Measurements from ENCODE around the gene SCN3A. TPM values are rescaled to one million over a fixed set of nuclear protein-coding genes. Genes with fewer than 3 reads are reported as not detected.

Gene SCN3A
- total RNA-seq, 3 donors from 2014 or later, result not detected

DNA sequence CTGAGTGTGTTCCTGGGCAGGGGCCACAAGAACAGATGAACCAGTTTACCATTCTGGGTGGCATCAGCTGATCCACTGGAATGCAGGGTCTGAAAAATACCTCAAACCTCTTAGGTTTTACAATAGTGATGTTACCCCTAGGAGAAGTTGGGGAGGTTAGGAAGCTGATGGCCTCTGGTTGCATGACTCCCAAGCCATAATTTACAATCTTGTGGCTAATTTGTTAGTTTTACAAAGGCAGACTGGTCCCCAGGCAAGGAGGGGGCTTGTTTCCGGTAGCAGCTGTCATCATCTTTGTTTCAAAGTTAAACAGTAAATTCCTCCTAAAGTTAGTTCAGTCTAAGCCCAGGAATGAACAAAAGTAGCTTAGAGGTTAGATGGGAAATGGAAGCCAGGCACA lies 134.7 kb downstream of the SCN3A start:
- ATAC-seq, result no peak
- Mint-ChIP-seq H3K36me3 (ENCODE audit: insufficient read depth) (no peaks in the 10 kb centered on the region), H3K4me3 (no peak overlapping the region), H3K9me3 (no peaks in the 10 kb centered on the region), H3K27me3 (ENCODE audit: low read depth) (no peaks in the 10 kb centered on the region), H3K4me1 (ENCODE audit: low read depth) (no peaks in the 10 kb centered on the region)
- DNase-seq, result no peak

DNA sequence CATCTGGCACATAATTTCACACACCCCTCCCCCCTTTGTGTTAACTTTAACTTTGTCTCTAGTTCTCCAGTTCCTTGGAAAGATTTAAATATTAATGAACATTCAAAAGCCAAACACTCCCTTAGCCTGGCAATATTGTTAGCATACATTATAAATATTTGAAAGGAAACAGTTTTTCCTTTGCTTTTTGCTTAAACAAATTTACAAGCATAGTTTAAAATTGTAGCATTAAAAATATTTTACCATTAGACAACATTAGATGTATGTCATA lies 135.4 kb downstream of the SCN3A start:
- Mint-ChIP-seq H3K4me1 (ENCODE audit: low read depth) (no peaks in the 10 kb centered on the region), H3K36me3 (ENCODE audit: insufficient read depth) (no peaks in the 10 kb centered on the region), H3K27me3 (ENCODE audit: low read depth) (no peaks in the 10 kb centered on the region), H3K4me3 (no peak overlapping the region), H3K9me3 (no peaks in the 10 kb centered on the region)
- ATAC-seq (no peak), DNase-seq (no peak)

- H3K4me1 Mint-ChIP-seq (ENCODE audit: low read depth), result no peaks in the 10 kb centered on the region
- no peak overlapping the region for H3K4me3 Mint-ChIP-seq
- H3K27me3 Mint-ChIP-seq (ENCODE audit: low read depth), result no peaks in the 10 kb centered on the region
- ATAC-seq, result no peak
- H3K36me3 Mint-ChIP-seq (ENCODE audit: insufficient read depth), result no peaks in the 10 kb centered on the region
- DNase-seq, result no peak
- no peaks in the 10 kb centered on the region for H3K9me3 Mint-ChIP-seq
Measured at GRCh38 chr2:165067643-165068486, 136.0 kb downstream of the SCN3A start.

GRCh38 chr2:165064743-165065142 lies 139.1 kb downstream of the SCN3A start:
- Mint-ChIP-seq H3K4me1 (ENCODE audit: low read depth) (no peaks in the 10 kb centered on the region), H3K27me3 (ENCODE audit: low read depth) (no peaks in the 10 kb centered on the region), H3K9me3 (no peaks in the 10 kb centered on the region), H3K4me3 (no peak overlapping the region), H3K36me3 (ENCODE audit: insufficient read depth) (no peaks in the 10 kb centered on the region)
- DNase-seq, result no peak
- no peak for ATAC-seq

- Mint-ChIP-seq H3K4me3 (no peak overlapping the region), H3K4me1 (ENCODE audit: low read depth) (no peaks in the 10 kb centered on the region), H3K27me3 (ENCODE audit: low read depth) (no peaks in the 10 kb centered on the region), H3K9me3 (no peaks in the 10 kb centered on the region), H3K36me3 (ENCODE audit: insufficient read depth) (no peaks in the 10 kb centered on the region)
- DNase-seq, result no peak
- ATAC-seq, result no peak
Measured at GRCh38 chr2:165060411-165060810, 143.4 kb downstream of the SCN3A start.

DNA sequence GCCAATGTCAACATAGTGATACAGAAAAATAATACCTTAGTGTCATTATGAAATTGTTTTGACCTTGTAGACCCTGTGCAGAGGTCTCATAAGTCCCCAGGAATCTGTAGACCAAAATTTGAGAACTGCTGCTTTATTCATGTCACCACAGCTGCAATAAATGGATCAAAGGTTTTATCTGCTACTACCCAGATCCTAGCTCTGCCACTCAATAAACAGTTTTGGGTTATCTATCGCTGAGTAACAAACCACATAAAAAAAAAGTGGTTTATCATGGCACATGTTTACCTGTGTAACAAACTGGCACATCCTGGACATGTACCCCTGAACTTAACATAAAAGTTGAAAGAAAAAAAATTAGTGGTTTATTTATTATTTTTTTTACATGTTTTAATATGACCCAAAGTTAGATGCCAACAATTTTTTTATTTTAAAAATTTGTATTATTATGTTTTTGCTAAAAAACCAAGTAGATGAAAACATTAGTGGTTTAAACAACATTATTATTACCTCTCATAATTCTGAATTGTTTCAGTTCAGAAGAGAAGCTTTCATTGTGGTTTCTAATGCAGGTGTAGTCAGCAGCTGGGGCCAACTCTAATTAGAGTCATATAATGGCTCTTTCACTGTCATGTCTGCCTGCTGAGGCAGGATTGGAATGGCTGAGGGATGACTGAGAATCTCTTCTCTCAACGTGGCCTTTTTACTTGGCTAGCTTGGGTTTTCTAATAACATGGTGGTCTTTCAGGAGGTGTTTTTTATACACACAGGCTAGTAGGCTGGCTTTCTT lies 145.2 kb downstream of the SCN3A start:
- ATAC-seq (no peak), DNase-seq (no peak)
- H3K4me3 Mint-ChIP-seq, result no peak overlapping the region
- no peaks in the 10 kb centered on the region for H3K27me3 Mint-ChIP-seq (ENCODE audit: low read depth)
- no peaks in the 10 kb centered on the region for H3K36me3 Mint-ChIP-seq (ENCODE audit: insufficient read depth)
- no peaks in the 10 kb centered on the region for H3K9me3 Mint-ChIP-seq
- peaks cover 1% of the 10 kb centered on the region for H3K4me1 Mint-ChIP-seq (ENCODE audit: low read depth)

GRCh38 chr2:165057931-165058330 lies 145.9 kb downstream of the SCN3A start:
- Mint-ChIP-seq H3K9me3 (no peaks in the 10 kb centered on the region), H3K27me3 (ENCODE audit: low read depth) (no peaks in the 10 kb centered on the region), H3K4me3 (no peak overlapping the region), H3K36me3 (ENCODE audit: insufficient read depth) (no peaks in the 10 kb centered on the region), H3K4me1 (ENCODE audit: low read depth) (peaks cover 1% of the 10 kb centered on the region)
- DNase-seq (no peak), ATAC-seq (no peak)

GRCh38 chr2:165057308-165057707 lies 146.5 kb downstream of the SCN3A start:
- Mint-ChIP-seq H3K4me3 (no peak overlapping the region), H3K36me3 (ENCODE audit: insufficient read depth) (no peaks in the 10 kb centered on the region), H3K9me3 (no peaks in the 10 kb centered on the region), H3K27me3 (ENCODE audit: low read depth) (no peaks in the 10 kb centered on the region), H3K4me1 (ENCODE audit: low read depth) (peaks cover 1% of the 10 kb centered on the region)
- DNase-seq (no peak), ATAC-seq (no peak)

DNA sequence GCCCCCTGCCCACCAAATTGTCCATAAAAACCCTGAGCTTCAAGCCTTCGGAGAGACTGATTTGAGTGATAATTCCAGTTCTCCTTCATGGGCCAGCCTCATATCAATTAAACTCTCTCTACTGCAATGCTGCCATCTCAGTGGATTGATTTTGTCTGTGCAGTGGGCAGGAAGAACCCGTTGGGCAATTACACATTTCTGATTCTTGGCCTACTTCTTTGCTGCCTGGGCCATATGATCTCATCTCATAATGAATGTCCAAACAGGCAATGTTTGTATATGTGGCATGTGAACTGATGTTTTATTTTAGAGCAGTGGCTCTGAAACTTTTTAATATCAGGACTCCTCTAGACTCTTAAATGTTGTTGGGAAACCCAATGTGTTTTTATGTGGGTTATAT lies 147.3 kb downstream of the SCN3A start:
- H3K36me3 Mint-ChIP-seq (ENCODE audit: insufficient read depth), result no peaks in the 10 kb centered on the region
- H3K27me3 Mint-ChIP-seq (ENCODE audit: low read depth), result no peaks in the 10 kb centered on the region
- peaks cover 1% of the 10 kb centered on the region for H3K4me1 Mint-ChIP-seq (ENCODE audit: low read depth)
- no peak for ATAC-seq
- no peak for DNase-seq
- no peaks in the 10 kb centered on the region for H3K9me3 Mint-ChIP-seq
- no peak overlapping the region for H3K4me3 Mint-ChIP-seq

- ATAC-seq (peak; percentile 41 to 72), DNase-seq (no peak)
- peaks cover 1% of the 10 kb centered on the region for H3K4me1 Mint-ChIP-seq (ENCODE audit: low read depth)
Measured at GRCh38 chr2:165055082-165055851, 148.6 kb downstream of the SCN3A start.

DNA sequence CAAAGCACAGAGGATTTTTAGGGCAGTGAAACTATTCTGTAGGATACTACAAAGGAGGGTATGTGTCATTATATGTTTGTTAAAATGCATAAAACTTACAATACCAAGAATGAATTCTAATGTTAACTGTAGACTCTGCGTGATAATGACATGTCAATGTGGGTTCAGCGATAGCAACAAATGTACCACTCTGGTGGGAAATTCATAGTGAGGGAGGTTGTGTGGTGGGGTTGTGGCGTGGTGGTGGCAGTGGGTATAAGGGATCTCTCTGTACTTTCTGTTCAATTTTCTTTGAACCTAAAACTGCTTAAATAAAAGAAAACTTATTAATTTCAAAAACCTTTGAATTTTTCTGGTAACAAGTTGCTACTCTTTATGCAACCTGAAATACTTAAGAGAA lies 149.2 kb downstream of the SCN3A start:
- H3K36me3 Mint-ChIP-seq (ENCODE audit: insufficient read depth), result no peaks in the 10 kb centered on the region
- no peaks in the 10 kb centered on the region for H3K27me3 Mint-ChIP-seq (ENCODE audit: low read depth)
- no peaks in the 10 kb centered on the region for H3K9me3 Mint-ChIP-seq
- ATAC-seq (peak in 1 of 2 donors; percentile 54), DNase-seq (no peak)
- H3K4me1 Mint-ChIP-seq (ENCODE audit: low read depth), result peaks cover 1% of the 10 kb centered on the region
- H3K4me3 Mint-ChIP-seq, result no peak overlapping the region

More at GRCh38 chr2:165055082-165055851, 148.6 kb downstream of the SCN3A start:
- no peaks in the 10 kb centered on the region for H3K36me3 Mint-ChIP-seq (ENCODE audit: insufficient read depth)
- no peaks in the 10 kb centered on the region for H3K27me3 Mint-ChIP-seq (ENCODE audit: low read depth)
- no peak overlapping the region for H3K4me3 Mint-ChIP-seq
- H3K9me3 Mint-ChIP-seq, result no peaks in the 10 kb centered on the region

- Mint-ChIP-seq H3K4me3 (no peak overlapping the region), H3K9me3 (peaks cover 3% of the 10 kb centered on the region), H3K36me3 (ENCODE audit: insufficient read depth) (no peaks in the 10 kb centered on the region), H3K27me3 (ENCODE audit: low read depth) (peaks cover 2% of the 10 kb centered on the region), H3K4me1 (ENCODE audit: low read depth) (no peaks in the 10 kb centered on the region)
- ATAC-seq (no peak), DNase-seq (no peak)
Measured at GRCh38 chr2:165044505-165045303, 159.1 kb downstream of the SCN3A start.

Measured in activated T-cell treated with anti-CD3 and anti-CD28 coated beads, Interleukin-2, amount 50 U/mL, for 4 hours (primary cell).